GM10248 (cell line): ENCODE results near the gene ZEB2.

Experiments
- CTCF ChIA-PET: fragments of 300-600 bp; sonication (Branson Sonifier 250); formaldehyde crosslinking; extraction: SDS; loops from one replicate; lab custom pipeline; 2021; ENCODE audit warnings: antibody characterized with exemption; lab: Yijun Ruan, JAX
- POLR2A ChIA-PET: fragments of 350-650 bp; sonication (Branson Sonifier 250); formaldehyde crosslinking; extraction: SDS; loops from one replicate; lab custom pipeline; 2020; ENCODE audit warnings: antibody characterized with exemption; lab: Yijun Ruan, JAX
- DNase-seq: peaks from one replicate; pipeline ENCODE4 v3.0.0; 2012; ENCODE audit errors: extremely low spot score
- CTCF ChIP-seq: IDR thresholded peaks from 2 replicates; pipeline ENCODE4 v1.5.1; 2012; ENCODE audit warnings: mild to moderate bottlenecking, low read depth; ENCODE audit errors: extremely low read depth, missing control alignments, control extremely low read depth

The ZEB2 gene

GRCh38 chr2:144476682-144477081 is 43.2 kb downstream of the ZEB2 start:
- DNase-seq, result no peak
- POLR2A ChIA-PET, result no interaction called here
- TF ChIP-seq CTCF, result no peak
- CTCF ChIA-PET, result interaction anchor here (1.1 to 1.7 kb wide), 4 partner anchors 13 to 63 kb away, joined by 3 to 5 read pairs (median 4); no protein-coding TSS in a partner anchor

GRCh38 chr2:144475569-144476275 is 44.2 kb downstream of the ZEB2 start:
- ChIA-PET POLR2A (no interaction called here), CTCF (interaction anchor here (1.4 to 1.7 kb wide), 2 partner anchors 10 to 62 kb away, joined by 4 to 5 read pairs; no protein-coding TSS in a partner anchor)
- no peak for DNase-seq
- no peak for TF ChIP-seq CTCF

- no peak for TF ChIP-seq CTCF
- CTCF ChIA-PET, result interaction anchor here (0.6 to 1.4 kb wide), 2 partner anchors 9 to 286 kb away, joined by 3 to 4 read pairs; no protein-coding TSS in a partner anchor
- DNase-seq, result no peak
- POLR2A ChIA-PET, result no interaction called here
Measured at GRCh38 chr2:144475044-144475443, 44.9 kb downstream of the ZEB2 start.

GRCh38 chr2:144474017-144474416 is 45.9 kb downstream of the ZEB2 start:
- TF ChIP-seq CTCF, result no peak
- no peak for DNase-seq
- ChIA-PET POLR2A (no interaction called here), CTCF (no interaction called here)

GRCh38 chr2:144472911-144473310 is 47.0 kb downstream of the ZEB2 start:
- CTCF ChIA-PET, result interaction anchor here (0.7 kb wide), 1 partner anchor 23 kb away, joined by 3 read pairs; no protein-coding TSS in a partner anchor
- DNase-seq, result no peak
- no peak for TF ChIP-seq CTCF
- POLR2A ChIA-PET, result no interaction called here

GRCh38 chr2:144472046-144472412 is 47.9 kb downstream of the ZEB2 start:
- TF ChIP-seq CTCF, result no peak
- ChIA-PET CTCF (no interaction called here), POLR2A (interaction anchor here (0.7 kb wide), 1 partner anchor 16 kb away, joined by 3 read pairs; no protein-coding TSS in a partner anchor)
- DNase-seq, result no peak
